PC-3 (cell line): ENCODE data around the gene TBX18. TPM values are rescaled to one million over a fixed set of nuclear protein-coding genes. Genes with fewer than 3 reads are reported as not detected.

Experiments
- ATAC-seq: fragments of 200-7000 bp; cut with Tn5 transposase; 2 replicates; pipeline ENCODE4 v1.9.1; 2020; ENCODE audit warnings: mild to moderate bottlenecking, moderate library complexity
- BruUV-seq: library from RNA; stranded (reverse); fragments of 400-500 nt; replicated peaks from 2 replicates; lab custom pipeline; 2021; lab: Mats Ljungman, UMichigan
- CTCF ChIA-PET: fragments of 300-600 bp; sonication (Branson Sonifier 250); formaldehyde crosslinking; loops from one replicate; lab custom pipeline; 2022; ENCODE audit warnings: antibody characterized with exemption; lab: Charles Lee
- POLR2A ChIA-PET: fragments of 300-600 bp; sonication (Branson Sonifier 250); formaldehyde crosslinking; loops from one replicate; lab custom pipeline; 2022; ENCODE audit warnings: antibody characterized with exemption; ENCODE audit not compliant: unreplicated experiment; lab: Charles Lee
- DNase-seq: peaks from one replicate; pipeline ENCODE4 v3.0.0-alpha.2; 2015
- H2AFZ ChIP-seq: fragments of 300-600 bp; sonication (generic); 2 replicates; pipeline ENCODE4 v1.6.0; 2016; ENCODE audit warnings: antibody characterized with exemption, low read length
- H3F3A ChIP-seq: fragments of 300-600 bp; sonication (generic); one replicate; pipeline ENCODE4 v1.6.0; 2017; ENCODE audit warnings: antibody characterized with exemption, low read length, control low read depth, mild to moderate bottlenecking; ENCODE audit not compliant: unreplicated experiment
- H3K27ac ChIP-seq: fragments of 300-600 bp; sonication (generic); 2 replicates; pipeline ENCODE4 v1.5.1; 2016; ENCODE audit warnings: mild to moderate bottlenecking, low read length
- H3K27me3 ChIP-seq: fragments of 300-600 bp; sonication (generic); 2 replicates; pipeline ENCODE4 v1.6.1; 2016; ENCODE audit warnings: low read length, mixed read lengths
- H3K36me3 ChIP-seq: fragments of 300-600 bp; sonication (generic); 2 replicates; pipeline ENCODE4 v1.6.1; 2016; ENCODE audit warnings: low read depth, mixed run types, low read length, mixed read lengths
- H3K4me1 ChIP-seq: fragments of 300-600 bp; sonication (generic); 2 replicates; pipeline ENCODE4 v1.5.1; 2016; ENCODE audit warnings: low read length; ENCODE audit not compliant: insufficient read depth
- H3K4me2 ChIP-seq: fragments of 300-600 bp; sonication (generic); 2 replicates; pipeline ENCODE4 v1.6.0; 2016; ENCODE audit warnings: low read length
- H3K4me3 ChIP-seq: fragments of 300-600 bp; sonication (generic); 2 replicates; pipeline ENCODE4 v1.5.1; 2016; ENCODE audit warnings: mild to moderate bottlenecking, low read length, mixed read lengths
- H3K79me2 ChIP-seq: fragments of 300-600 bp; sonication (generic); 2 replicates; pipeline ENCODE4 v1.6.1; 2017; ENCODE audit warnings: low read length, mixed read lengths
- H3K9ac ChIP-seq: fragments of 300-600 bp; sonication (generic); 2 replicates; pipeline ENCODE4 v1.6.0; 2016; ENCODE audit warnings: mild to moderate bottlenecking, low read length
- H3K9me2 ChIP-seq: fragments of 300-600 bp; sonication (generic); replicated peaks from 2 replicates; pipeline ENCODE4 v1.6.1; 2016; ENCODE audit warnings: mixed run types, low read length, mixed read lengths
- H3K9me3 ChIP-seq: fragments of 300-600 bp; sonication (generic); 2 replicates; pipeline ENCODE4 v1.6.1; 2016; ENCODE audit warnings: low read length, mixed read lengths
- H4K20me1 ChIP-seq: fragments of 300-600 bp; sonication (generic); 2 replicates; pipeline ENCODE4 v1.6.1; 2016; ENCODE audit warnings: low read length, mixed read lengths
- EZH2 ChIP-seq: fragments of 300-600 bp; sonication (generic); IDR thresholded peaks from one replicate; pipeline ENCODE4 v1.6.1; 2017; ENCODE audit warnings: antibody characterized with exemption, mild to moderate bottlenecking, low read length; ENCODE audit not compliant: unreplicated experiment
- EZH2phosphoT487 ChIP-seq: fragments of 300-600 bp; sonication (generic); IDR thresholded peaks from 2 replicates; pipeline ENCODE4 v1.6.1; 2018; ENCODE audit warnings: mild to moderate bottlenecking, antibody characterized with exemption, low read length, borderline replicate concordance
- intact Hi-C: fragments of 100-400 bp; cut with micrococcal nuclease; formaldehyde crosslinking; loops from 2 replicates; pipeline ENCODE4 v1.9.0; 2023
- total RNA-seq: library from RNA; depleted of rRNA; stranded (reverse); fragments of >200 nt; gene quantifications from 2 replicates; pipeline ENCODE4 v1.2.3, GENCODE V29; 2014
- TF ChIP-seq, protein P1 (sequence below): fragments of 300-600 bp; sonication (generic); conservative IDR thresholded peaks from 2 replicates; pipeline ENCODE4 v1.5.1; 2017; ENCODE audit warnings: antibody characterized with exemption, low read depth, mild to moderate bottlenecking, low read length

TBX18 gene
- total RNA-seq, 1 experiment from 2014 or later, result not detected

DNA sequence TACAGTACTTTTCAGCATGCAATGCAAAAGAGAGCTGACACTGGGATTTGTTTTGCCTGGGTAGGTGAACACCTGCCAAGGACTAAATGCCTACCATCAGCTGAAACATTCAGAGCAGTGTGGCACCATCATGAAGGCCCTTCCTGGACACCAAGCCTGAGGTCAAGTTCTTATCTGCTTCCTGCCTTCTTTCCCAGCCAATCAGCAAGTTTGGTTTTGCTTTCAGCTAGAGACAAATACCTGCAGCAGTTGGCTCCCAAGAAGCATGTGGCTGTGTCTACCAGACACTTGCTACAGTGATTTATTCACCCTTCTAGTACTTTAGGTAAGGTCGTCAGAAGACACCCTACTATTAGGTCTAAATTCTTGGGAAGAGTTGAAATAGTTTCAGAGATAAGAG is 112.8 kb downstream of the TBX18 start:
- H3K4me1 ChIP-seq, result peaks cover 25% of the 10 kb centered on the region
- H3K9ac ChIP-seq, result no peak overlapping the region
- no peaks in the 10 kb centered on the region for H3K9me2 ChIP-seq
- DNase-seq (no peak), ATAC-seq (no peak)
- no peaks in the 10 kb centered on the region for H3F3A ChIP-seq
- POLR2A ChIA-PET, result no interaction called here
- H3K27me3 ChIP-seq, result no peaks in the 10 kb centered on the region
- H3K4me3 ChIP-seq, result no peak overlapping the region
- no peak overlapping the region for H2AFZ ChIP-seq
- CTCF ChIA-PET, result no interaction called here
- H3K9me3 ChIP-seq, result no peaks in the 10 kb centered on the region
- H4K20me1 ChIP-seq, result no peaks in the 10 kb centered on the region
- H3K36me3 ChIP-seq, result no peaks in the 10 kb centered on the region
- no peak for TF ChIP-seq EZH2phosphoT487
- TF ChIP-seq, protein P1, sequence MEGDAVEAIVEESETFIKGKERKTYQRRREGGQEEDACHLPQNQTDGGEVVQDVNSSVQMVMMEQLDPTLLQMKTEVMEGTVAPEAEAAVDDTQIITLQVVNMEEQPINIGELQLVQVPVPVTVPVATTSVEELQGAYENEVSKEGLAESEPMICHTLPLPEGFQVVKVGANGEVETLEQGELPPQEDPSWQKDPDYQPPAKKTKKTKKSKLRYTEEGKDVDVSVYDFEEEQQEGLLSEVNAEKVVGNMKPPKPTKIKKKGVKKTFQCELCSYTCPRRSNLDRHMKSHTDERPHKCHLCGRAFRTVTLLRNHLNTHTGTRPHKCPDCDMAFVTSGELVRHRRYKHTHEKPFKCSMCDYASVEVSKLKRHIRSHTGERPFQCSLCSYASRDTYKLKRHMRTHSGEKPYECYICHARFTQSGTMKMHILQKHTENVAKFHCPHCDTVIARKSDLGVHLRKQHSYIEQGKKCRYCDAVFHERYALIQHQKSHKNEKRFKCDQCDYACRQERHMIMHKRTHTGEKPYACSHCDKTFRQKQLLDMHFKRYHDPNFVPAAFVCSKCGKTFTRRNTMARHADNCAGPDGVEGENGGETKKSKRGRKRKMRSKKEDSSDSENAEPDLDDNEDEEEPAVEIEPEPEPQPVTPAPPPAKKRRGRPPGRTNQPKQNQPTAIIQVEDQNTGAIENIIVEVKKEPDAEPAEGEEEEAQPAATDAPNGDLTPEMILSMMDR, result no peak
- TF ChIP-seq EZH2, result no peak
- no peak overlapping the region for H3K27ac ChIP-seq
- intact Hi-C loops, result no loop called here
- BruUV-seq, result no TSS peak
- peak overlapping the region; percentile 51; the same call in 1 of the 2 replicates for H3K4me2 ChIP-seq
- H3K79me2 ChIP-seq, result no peaks in the 10 kb centered on the region

DNA sequence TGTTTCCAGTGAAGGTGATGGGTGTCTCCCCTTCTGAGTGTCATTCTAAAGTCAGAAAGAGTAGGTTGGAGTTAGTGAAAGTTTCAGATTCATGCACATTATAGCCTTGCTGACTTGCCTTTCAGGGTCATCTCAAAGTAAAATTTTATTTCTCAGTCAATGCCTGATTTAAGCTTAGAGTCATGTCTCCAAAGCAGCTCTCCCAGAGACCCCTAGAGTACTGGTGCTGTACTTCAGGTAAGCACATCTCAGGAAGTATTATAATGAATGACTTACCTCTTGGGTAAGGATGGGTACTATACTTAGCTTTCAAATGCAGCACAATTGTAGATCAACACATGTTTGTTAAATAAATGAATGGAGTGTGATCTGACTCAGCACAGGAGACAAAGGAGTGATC is 116.0 kb downstream of the TBX18 start:
- Histone ChIP-seq H3F3A (peaks cover 13% of the 10 kb centered on the region), H3K9me2 (no peaks in the 10 kb centered on the region), H3K27ac (no peak overlapping the region), H4K20me1 (no peaks in the 10 kb centered on the region), H3K9me3 (no peaks in the 10 kb centered on the region), H3K79me2 (no peaks in the 10 kb centered on the region), H3K9ac (no peak overlapping the region), H3K4me1 (peaks cover 51% of the 10 kb centered on the region), H3K4me2 (no peak overlapping the region), H3K27me3 (no peaks in the 10 kb centered on the region), H3K4me3 (no peak overlapping the region), H3K36me3 (no peaks in the 10 kb centered on the region), H2AFZ (no peak overlapping the region)
- intact Hi-C loops, result no loop called here
- ChIA-PET POLR2A (no interaction called here), CTCF (no interaction called here)
- ATAC-seq (no peak), DNase-seq (no peak)
- no TSS peak for BruUV-seq
- TF ChIP-seq EZH2 (no peak), EZH2phosphoT487 (no peak)
- TF ChIP-seq, protein P1, result no peak

DNA sequence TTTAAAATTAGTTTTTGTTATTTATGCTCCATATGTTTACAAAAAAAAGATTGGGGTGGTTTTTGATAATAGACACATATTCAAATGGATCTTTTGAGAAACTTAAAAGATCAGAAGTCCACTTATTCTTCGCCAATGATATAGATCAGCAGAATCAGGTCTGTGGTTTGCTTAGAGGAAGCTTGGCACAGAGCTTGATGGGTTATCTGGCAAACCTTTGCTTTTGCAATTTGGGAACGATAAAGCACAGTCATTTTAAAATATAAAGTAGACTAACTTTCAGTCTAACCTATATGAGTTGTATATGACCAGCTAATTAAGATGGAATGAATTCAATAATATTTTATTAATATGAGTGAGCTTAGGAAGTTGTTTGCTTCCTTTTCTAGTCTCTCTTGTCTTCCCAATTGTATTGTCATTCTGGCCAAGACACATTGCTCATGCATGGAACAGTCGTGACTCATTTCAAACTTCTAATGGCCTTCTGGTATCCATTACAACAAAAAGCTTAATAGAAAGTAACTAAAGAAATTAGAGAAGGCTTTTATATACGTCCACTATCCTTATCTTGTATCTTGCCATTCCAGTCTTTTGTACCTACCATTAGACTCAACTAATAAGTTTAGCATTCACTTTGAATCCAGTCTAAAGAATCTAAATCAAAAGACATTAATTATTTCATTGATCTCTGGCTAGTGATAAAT is 118.7 kb downstream of the TBX18 start:
- ChIA-PET POLR2A (interaction anchor here (0.6 kb wide), 1 partner anchor 1181 kb away, joined by 4 read pairs; no protein-coding TSS in a partner anchor), CTCF (no interaction called here)
- TF ChIP-seq, protein P1, result no peak
- TF ChIP-seq EZH2phosphoT487, result no peak
- TF ChIP-seq EZH2, result no peak
- Histone ChIP-seq H2AFZ (no peak overlapping the region), H3K36me3 (no peaks in the 10 kb centered on the region), H3K79me2 (no peaks in the 10 kb centered on the region), H4K20me1 (no peaks in the 10 kb centered on the region), H3F3A (peaks cover 13% of the 10 kb centered on the region), H3K27me3 (no peaks in the 10 kb centered on the region), H3K4me3 (peak overlapping the region; percentile 41), H3K4me1 (peaks cover 36% of the 10 kb centered on the region), H3K4me2 (peak overlapping the region; percentile 76), H3K27ac (peak overlapping the region; percentile 92), H3K9me2 (no peaks in the 10 kb centered on the region), H3K9me3 (no peaks in the 10 kb centered on the region), H3K9ac (peak overlapping the region; percentile 32)
- peak; percentile 60 for ATAC-seq
- BruUV-seq, result no TSS peak
- intact Hi-C loops, result loop anchor here (1.0 kb wide), 1 partner anchor 20 kb away; no protein-coding TSS in a partner anchor
- DNase-seq, result peak; percentile 84
